ENCODE results near the gene NUDCD3.

The NUDCD3 gene

DNA sequence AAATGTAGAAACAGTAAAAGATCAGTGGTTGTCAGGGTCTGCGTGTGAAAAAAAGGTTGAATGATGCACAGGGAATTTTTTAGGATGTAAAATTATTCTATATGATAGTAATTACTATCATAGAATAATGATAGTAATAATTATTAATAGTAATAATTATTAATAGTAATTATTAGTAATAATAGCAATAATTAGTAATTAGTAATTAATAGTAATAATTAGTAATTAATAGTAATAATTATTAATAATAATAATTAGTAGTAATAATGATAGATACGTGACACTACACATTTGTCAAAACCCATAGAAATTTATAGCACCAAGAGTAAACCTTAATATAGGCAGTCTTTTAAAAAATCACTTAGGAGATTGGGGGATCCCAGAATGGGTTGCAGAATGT lies 4.5 kb upstream of the NUDCD3 start:
- in situ Hi-C loops (cut with MboI; ENCODE audit: low sequenced_read_pairs, unreplicated experiment): no loop called here
- no peak for TF ChIP-seq CTCF (IDR thresholded peaks at IDR 0.05; ENCODE audit: borderline replicate concordance, control extremely low read depth, extremely low read depth, insufficient read depth, missing control alignments)

GRCh38 chr7:44491229-44491628 lies 771 bp upstream of the NUDCD3 start:
- in situ Hi-C loops (cut with MboI; ENCODE audit: low sequenced_read_pairs, unreplicated experiment): no loop called here
- DNase-seq (ENCODE audit: low spot score): no peak
- TF ChIP-seq CTCF (IDR thresholded peaks at IDR 0.05; ENCODE audit: borderline replicate concordance, control extremely low read depth, extremely low read depth, insufficient read depth, missing control alignments): no peak

More for the DNA sequence above, 4.5 kb upstream of the NUDCD3 start:
- DNase-seq (ENCODE audit: low spot score): no peak

DNA sequence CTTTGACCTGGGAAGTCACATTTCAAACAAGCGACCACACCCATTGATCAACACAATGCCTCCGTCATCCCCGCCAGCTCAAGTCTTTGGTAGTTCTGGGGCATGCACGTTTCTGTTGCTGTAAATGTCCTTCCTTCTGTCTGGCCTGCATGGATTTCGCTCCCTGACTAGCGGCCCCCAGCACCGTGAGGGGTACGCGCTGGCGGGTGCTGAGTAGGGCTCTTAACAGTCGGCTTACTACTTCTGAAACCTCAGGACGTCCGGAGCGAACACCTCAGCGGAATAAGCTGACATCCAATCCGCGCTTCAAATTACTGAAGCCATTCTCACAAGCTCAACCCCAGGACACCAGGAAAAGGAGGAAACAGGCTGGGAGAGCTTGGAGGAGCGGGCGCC lies 505 bp downstream of the NUDCD3 start:
- TF ChIP-seq CTCF (IDR thresholded peaks at IDR 0.05; ENCODE audit: borderline replicate concordance, control extremely low read depth, extremely low read depth, insufficient read depth, missing control alignments): no peak
- no peak for DNase-seq (ENCODE audit: low spot score)
- in situ Hi-C loops (cut with MboI; ENCODE audit: low sequenced_read_pairs, unreplicated experiment): no loop called here

DNA sequence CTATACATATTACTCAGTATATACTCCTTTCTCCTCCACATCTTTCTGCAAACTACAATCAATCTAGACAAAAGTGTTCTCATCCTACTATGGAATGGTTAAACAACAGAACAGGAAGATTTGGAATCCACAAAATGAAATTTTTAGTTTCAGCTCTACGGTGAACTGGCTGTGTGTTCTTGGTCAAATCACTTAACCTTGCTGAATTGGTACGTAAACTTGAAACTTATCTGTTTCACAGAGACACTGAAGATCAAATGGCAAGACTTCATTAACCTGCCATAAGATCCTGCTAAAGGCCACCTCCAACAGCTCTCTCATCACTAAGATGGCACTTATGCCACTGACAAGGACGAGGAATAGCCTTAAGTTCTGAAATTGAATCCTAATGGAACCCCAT lies 1.5 kb downstream of the NUDCD3 start:
- in situ Hi-C loops (cut with MboI; ENCODE audit: low sequenced_read_pairs, unreplicated experiment): no loop called here
- no peak for TF ChIP-seq CTCF (IDR thresholded peaks at IDR 0.05; ENCODE audit: borderline replicate concordance, control extremely low read depth, extremely low read depth, insufficient read depth, missing control alignments)
- DNase-seq (ENCODE audit: low spot score): no peak

DNA sequence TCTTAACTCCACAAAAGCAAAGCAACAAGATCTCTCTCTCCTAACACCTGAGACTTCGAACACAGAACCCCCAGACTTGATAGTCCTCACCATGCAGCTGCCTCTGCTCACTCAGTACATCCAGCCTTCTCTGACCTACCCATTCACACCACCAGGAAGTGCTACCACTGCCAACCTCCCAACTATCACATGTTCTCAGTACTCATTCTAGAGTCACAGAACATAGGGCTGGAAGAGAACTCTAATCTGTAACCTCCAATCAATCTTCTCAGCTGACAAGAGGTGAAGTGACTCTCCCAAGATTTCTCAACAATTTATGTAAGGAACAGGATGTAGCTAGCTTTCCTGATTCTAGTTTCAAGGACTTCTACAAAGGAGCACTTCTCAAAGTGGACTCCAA lies 3.8 kb downstream of the NUDCD3 start:
- in situ Hi-C loops (cut with MboI; ENCODE audit: low sequenced_read_pairs, unreplicated experiment): no loop called here
- no peak for TF ChIP-seq CTCF (IDR thresholded peaks at IDR 0.05; ENCODE audit: borderline replicate concordance, control extremely low read depth, extremely low read depth, insufficient read depth, missing control alignments)
- DNase-seq (ENCODE audit: low spot score): no peak

DNA sequence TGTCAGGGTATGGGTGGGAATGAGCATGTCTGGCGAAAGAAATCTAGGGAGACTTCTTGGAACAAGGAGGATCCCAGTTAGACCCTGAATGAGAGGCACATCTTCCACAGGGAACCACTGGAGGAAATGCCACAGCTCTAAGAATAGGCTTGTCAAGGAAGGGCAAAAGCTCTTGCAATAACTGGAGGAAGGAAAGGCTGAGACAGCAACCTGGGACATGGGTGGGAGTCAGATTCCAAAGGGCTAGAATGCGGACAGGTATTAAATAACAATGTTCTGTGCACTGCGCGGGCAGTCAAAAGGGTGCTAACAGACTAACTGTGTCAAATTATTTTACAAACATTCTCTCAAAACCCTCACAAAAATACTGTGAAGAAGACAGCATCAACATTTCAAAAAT lies 4.5 kb downstream of the NUDCD3 start:
- in situ Hi-C loops (cut with MboI; ENCODE audit: low sequenced_read_pairs, unreplicated experiment): no loop called here
- no peak for DNase-seq (ENCODE audit: low spot score)
- no peak for TF ChIP-seq CTCF (IDR thresholded peaks at IDR 0.05; ENCODE audit: borderline replicate concordance, control extremely low read depth, extremely low read depth, insufficient read depth, missing control alignments)
